ENCODE results near the gene PMM2.

GRCh38 chr16:8758022-8758421, 39.6 kb upstream of the PMM2 start:
- no peak for TF ChIP-seq CTCF (IDR thresholded peaks at IDR 0.05)
- no peak for TF ChIP-seq STAT6 (CRISPR knock-in tag; conservative IDR thresholded peaks at IDR 0.05; ENCODE audit: low read depth)
- TF ChIP-seq ZNF121 (CRISPR knock-in tag; IDR thresholded peaks at IDR 0.05), result no peak
- no peak for TF ChIP-seq NR1H2 (CRISPR knock-in tag; IDR thresholded peaks at IDR 0.05)
- TF ChIP-seq NR2C2 (CRISPR knock-in tag; IDR thresholded peaks at IDR 0.05), result no peak
- TF ChIP-seq ATF3 (CRISPR knock-in tag; conservative IDR thresholded peaks at IDR 0.05), result no peak
- TF ChIP-seq ARID4B (CRISPR knock-in tag; IDR thresholded peaks at IDR 0.05; ENCODE audit: borderline replicate concordance), result no peak
- no peak for TF ChIP-seq GTF2I (CRISPR knock-in tag; conservative IDR thresholded peaks at IDR 0.05)
- TF ChIP-seq FOXK1 (CRISPR knock-in tag; IDR thresholded peaks at IDR 0.05), result no peak
- no peak for TF ChIP-seq CDX4 (CRISPR knock-in tag; IDR thresholded peaks at IDR 0.05; ENCODE audit: borderline replicate concordance)
